ENCODE results near the gene LY86.

- no peak for TF ChIP-seq POLR2A (IDR thresholded peaks at IDR 0.05)
- TF ChIP-seq CTCF (IDR thresholded peaks at IDR 0.05): no peak
- no peak for TF ChIP-seq EP300 (IDR thresholded peaks at IDR 0.05)
These were observed 99.8 kb downstream of the LY86 start for GRCh38 chr6:6688283-6688682.
